Inflammatory macrophage treated with lipopolysaccharide for 1 hour (primary cell): ENCODE data around the gene SMAD3.
"Not testable (repeated sequence)": the region's sequence is repeated elsewhere in the genome, so short reads cannot be mapped to it uniquely, and the experiment has no call there.

Experiments
- DNase-seq, 2 donors: peaks; one replicate each; pipeline ENCODE4 v3.0.0-alpha.2; 2020 to 2022

The SMAD3 gene

DNA sequence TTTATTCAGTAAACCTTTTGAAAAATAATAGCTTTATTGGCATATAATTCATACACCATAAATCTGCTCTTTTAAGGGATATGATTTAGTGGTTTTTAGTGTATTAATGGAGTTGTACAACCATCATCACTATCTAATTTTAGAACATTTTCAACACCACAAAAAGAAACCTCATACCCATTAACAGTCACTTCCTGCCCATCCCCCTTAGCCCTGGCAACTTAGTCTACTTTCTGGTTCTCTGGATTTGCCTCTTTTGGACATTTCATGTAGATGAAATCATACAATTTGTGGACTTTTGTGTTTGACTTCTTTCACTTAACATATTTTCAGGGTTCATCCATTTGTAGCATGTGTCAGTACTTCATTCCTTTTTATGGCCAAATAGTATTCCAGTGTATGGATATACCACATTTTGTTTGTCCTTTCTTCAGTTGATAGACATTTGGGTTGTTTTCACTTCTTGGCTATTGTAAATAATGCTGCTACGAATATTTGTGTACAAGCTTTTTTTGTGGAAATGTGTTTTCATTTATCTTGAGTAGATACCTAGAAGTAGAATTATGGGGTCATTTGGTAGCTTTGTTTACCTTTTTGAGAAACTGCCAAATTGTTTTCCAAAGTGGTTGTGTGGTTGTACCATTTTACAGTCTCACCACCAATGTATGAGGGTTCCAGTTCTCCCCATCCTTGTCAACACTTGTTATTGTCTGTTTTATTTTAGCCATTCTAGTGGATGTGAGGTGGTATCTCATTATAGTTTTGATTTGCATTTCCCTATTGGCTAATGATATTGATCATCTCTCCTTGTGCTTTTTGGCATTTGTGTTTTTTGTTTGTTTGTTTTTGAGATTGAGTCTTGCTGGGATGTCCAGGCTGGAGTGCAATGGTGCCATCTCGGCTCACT is 45.8 kb downstream of the SMAD3 start:
- DNase-seq = no peak

DNA sequence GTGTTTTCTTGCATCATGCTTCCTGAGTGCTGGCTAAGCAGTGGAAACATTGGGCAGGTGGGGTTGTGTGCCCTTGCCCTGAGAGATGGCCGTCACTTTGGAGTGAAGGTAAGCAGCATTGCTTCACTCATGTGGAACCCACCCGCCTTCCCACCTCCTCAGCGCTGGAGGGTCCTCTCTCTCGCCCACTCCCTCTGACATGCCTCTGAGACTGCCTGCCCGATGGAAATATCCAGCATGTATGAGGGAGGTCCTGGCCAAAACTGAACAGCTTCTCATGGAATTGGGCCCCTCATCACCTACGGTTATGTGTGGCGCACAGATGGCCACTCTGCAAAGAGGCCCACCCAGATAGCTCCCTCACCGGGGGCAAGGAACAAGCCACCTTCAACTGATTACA is 48.6 kb downstream of the SMAD3 start:
- DNase-seq = no peak

DNA sequence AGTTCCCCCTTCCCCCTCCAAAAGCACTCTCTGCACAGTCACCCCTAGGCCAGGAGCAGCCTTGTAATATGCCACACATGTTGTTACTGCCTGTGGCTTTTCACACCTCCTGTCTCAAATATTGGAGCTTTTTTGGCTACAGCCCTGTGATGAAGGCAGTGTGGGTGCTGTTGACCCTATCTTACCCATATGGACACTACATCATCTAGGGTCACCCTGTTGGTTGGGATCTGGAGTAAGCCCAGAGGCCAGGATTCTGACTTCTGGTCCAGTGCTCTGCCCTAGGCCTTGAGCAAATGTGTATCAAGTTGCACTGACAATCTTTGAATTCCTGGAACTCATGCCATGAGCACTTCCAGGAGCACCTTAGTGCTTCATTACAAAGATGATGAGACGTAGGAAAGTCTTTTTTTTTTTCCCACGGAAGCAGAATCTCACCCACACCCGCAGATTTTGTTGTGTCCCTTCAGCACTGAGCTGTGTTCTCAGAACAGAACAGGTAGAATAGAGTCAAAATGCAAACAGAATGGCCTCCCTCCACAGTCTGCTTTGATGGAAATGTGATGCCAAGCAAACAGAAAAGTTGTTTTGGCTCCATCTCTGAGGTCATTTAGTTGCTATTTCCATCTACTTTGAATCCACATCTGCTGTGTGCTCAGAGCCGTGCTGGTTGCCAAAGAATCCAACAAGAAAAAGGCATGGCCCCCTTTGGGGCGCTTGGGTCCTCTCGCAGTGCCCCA is 49.6 kb downstream of the SMAD3 start:
- DNase-seq = no peak

DNA sequence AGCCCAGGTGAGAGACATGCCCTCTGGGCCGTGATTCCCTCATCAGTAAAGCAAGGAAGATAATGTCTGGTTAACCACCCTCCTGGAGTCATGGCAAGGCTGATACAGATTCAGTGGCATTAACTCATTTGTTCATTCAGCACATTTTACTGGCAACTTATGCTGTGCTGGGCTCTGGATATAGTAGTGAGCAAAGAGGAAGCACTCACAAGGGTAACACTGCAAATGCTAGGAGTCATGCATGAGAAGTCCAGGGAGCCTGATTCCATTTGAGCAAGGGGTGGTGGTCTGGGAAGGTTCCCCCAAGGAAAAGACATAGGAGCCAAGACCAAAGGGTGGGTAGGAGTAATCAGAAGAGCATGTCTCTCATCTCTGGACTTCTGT is 50.2 kb downstream of the SMAD3 start:
- no peak for DNase-seq

DNA sequence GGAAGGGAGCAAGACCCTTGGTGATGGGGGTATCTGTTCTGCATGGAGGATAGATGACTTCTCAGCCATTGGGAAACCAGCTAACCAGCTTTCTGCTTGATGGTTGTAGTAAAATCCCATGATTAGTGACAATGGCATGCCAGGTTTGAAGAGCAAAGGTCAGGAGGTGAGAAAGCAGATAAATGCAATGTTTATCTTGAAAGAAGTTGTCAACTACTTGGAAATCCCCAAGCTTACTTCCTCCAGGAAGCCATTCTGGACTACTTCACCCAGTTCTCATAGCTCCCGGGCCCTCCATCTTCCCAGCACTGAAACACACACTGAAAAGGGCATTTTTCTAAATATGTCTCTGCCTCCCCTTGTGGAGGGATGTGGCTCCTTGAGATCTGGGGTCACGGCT is 51.3 kb downstream of the SMAD3 start:
- peak; percentile 64 to 86 for DNase-seq

DNA sequence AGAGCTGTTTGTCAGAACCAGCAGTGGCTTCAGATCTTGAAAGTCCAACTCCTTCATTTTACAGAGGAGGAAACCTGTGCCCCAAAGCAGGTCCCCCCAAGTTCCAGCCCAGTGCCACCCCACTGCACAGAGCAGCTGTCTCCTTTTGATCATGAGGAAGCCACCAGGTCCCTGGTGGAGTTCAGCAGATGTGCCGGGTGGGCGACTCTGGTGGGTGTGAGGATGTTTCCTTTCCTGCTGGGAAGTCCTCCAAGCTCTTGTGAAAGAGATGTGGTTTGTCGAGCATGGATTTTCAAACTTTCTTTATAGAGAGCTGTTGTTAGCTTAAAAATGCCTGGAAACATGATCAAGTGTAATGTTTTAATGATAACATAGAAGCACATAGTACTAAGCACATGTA is 52.0 kb downstream of the SMAD3 start:
- peak; percentile 72 to 85 for DNase-seq

DNA sequence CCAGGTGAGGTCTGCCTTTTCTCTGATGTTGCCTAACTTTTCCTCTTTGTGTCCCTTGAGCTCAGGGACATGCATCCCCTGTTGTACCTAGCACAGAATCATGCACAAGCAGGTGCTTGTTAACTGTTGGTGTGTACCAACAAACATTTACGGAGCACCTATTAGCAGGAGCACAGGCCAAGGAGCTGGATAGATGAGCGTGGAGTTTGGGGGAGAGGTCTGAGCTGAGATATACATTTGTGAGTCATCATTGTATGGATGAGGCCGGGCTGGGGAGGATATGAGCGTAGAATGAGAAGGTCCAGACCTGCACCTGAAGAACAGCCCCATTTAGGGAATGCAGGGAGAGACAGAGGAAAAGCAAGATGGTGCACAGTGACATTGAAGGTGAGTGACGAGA is 53.4 kb downstream of the SMAD3 start:
- DNase-seq = no peak

DNA sequence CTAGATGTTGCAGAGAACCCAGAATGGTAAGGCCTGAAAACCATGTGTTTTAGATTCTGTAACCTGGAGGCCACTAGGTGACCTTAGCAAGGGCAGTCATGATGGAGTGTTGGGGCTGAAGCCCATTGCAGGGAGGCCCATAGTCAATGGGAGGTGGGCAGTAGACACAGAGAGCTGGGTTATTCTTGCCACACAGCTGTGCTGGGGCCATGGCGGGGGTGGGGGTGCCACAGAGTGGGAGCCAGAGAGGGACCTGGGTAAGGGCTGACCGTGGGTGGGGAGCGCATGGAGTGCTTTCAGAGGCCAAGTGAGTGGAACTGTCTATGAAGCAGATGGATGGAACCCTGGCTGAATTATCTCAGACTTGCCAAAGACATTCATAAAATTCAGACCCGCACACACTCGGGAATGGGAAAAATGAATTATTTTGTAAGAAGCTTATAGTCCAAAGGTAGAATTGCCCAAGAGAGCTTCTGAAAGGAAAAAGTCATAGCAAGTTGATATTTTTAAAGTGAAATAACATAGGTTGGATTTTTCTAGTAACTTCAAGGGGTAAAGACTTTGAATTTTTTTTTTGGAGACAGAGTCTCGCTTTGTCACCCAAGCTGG is 53.9 kb downstream of the SMAD3 start:
- no peak for DNase-seq

DNA sequence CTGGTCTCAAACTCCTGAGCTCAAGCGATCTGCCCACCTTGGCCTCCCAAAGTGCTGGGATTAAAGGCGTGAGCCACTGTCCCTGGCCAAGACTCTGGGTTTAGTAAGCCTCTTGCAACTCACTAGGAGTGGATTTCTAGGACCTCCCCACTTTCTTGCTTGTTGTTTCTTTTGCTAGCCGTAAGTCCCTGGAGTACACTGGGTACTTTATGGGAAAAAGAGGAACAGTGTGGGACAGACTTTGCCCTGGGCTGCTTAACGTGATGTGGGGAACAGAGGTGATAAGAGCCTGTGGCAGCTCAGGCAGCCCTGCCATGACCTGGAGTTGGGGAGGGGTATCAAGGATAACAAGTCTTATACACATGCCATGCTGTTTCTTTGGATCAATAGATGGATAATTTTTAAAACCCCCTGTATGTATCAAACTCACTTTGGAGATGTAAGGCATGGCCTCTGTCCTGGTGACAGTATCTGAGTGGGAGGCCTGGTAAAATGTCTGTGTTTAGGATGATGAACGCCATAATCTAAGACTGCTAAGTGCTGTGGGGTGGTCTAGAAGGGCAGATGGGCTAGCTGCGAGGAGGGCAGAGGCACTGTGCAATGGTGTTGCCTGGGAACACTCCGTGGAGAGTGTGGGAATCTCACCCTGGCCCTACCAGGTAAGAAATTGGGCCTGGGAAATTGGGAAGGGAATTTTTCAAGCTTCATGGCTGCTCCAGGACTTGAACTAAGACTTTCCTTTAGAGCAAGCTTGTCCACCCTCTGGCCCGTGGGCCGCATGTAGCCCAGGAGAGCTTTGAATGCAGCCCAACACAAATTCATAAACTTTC is 54.8 kb downstream of the SMAD3 start:
- no peak for DNase-seq

DNA sequence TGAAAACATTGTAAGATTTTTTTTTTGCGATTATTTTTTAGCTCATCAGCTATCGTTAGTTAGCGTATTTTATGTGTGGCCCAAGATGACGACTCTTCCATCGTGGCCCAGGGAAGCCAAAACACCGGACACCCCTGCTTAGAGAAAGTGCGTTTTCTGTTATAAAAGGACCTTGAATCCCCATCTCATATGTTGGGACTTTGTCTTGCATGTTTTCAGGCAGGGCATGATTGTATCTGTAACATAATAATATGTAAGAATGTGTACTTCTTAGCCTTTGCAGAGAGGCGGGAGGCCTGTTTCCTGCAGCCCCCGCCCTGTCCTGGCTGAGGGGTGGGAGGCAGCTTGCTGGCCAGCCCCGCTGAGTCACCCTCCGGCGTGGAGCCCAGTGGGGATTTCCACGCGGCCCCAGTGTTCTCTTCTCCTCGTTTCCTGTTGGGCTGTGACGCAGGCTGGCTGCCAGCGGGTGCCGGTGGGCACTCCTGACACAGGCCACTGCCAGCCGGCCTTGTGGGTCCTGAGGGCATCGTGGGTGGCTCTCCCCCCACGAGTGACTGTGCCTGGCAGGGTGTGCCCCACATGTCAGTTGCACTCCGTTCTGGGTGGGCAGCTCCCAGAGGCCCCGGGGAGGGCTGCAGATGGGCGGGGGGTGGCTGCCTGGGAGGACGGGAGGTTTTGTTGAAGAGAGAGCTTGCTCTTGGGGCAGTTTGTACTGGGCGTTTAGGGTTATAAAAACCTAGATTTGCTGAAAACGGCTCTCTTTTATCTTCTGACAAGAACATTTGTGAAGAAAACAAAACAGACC is 55.6 kb downstream of the SMAD3 start:
- peak; percentile 89 to 93 for DNase-seq

DNA sequence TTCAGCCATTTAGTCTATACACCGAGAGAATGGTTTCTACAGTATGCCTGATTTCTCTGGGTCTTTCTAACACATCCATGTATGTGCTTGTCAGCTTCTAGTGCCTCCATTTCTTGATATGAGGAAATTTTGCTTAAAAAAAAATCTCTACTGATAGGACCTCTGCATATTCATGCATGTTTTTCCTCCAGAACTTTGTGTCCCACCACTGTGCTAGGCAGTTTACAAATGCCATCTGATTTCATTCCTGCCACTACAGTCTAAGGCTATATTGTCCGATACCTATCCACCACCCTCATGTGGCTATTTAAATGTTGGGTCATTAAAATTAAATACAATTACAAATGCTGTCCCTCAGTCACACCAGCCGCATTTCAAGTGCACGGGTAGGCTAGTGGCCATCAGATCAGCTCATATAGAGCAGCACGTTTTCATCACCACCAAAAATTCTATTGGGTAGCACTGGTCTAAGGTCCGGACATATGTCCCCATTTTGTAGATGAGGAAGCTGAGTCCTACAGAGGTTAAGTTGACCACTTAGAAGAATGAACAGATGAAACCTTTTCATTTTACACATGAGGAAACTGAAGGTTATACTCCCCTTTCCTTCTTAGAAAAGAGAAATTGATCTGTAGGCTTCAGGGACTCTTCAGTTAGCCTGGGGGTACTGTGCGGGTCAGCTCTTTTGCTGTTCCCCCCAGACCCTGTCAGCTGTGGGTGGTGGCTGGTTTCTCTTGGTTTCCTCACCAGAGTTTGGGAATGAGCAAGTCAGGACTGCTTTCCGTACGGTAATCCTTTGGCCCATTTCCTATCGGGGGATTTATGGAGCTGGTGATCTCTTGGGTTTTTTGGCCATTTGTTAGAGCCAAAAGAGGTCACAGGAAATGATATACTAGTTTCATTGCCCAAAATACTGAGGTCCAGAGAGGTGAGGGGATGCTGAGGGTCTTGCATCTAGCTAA is 56.5 kb downstream of the SMAD3 start:
- DNase-seq = no peak

DNA sequence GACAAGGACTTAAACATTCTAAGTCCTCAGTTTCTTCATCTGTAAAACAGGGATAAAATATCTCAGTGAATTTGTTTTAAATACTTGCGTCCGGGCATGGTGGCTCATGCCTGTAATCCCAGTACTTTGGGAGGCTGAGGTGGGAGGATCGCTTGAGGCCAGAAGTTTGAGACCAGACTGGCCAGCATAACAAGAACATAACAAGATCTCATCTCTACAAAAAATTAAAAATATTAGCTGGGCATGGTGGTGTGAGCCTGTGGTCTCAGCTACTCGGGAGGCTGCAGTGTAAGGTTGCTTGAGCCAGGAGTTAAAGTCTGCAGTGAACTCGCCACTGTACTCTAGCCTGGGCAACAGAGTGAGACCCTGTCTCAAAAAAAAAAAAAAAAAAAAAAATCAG is 57.4 kb downstream of the SMAD3 start:
- not testable (repeated sequence) for DNase-seq

DNA sequence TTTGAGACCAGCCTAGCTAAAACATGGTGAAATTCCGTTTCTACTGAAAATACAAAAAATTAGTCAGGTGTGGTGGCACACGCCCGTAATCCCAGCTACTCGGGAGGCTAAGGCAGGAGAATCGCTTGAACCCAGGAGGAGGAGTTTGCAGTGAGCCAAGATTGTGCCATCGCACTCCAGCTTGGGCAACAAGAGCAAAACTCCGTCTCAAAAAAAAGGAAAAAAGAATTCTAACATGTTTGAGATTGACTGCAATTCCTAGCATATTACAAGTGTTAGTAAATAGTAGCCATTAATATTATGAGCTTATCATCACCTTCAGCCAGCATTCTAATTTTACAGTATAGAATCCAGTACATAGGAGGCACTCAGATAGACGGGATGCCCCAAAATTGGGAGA is 57.9 kb downstream of the SMAD3 start:
- not testable (repeated sequence) for DNase-seq

DNA sequence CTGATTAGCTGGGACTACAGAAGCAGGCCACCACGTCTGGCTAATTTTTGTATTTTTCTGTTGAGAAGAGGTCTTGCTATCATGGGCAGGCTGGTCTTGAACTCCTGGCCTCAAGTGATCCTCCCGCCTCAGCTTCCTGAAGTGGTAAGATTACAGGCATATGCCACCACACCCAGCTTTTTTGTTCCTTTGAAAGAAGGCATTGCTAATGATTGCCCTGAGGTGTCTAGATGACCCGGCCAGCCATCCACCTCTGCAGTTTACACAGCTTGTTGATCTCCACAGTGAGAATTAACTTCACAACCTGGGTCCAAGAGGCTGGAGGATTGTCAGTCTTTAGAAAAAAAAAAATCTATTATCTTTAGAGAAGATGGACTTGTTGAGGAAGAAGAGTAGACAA is 58.7 kb downstream of the SMAD3 start:
- DNase-seq = no peak

DNA sequence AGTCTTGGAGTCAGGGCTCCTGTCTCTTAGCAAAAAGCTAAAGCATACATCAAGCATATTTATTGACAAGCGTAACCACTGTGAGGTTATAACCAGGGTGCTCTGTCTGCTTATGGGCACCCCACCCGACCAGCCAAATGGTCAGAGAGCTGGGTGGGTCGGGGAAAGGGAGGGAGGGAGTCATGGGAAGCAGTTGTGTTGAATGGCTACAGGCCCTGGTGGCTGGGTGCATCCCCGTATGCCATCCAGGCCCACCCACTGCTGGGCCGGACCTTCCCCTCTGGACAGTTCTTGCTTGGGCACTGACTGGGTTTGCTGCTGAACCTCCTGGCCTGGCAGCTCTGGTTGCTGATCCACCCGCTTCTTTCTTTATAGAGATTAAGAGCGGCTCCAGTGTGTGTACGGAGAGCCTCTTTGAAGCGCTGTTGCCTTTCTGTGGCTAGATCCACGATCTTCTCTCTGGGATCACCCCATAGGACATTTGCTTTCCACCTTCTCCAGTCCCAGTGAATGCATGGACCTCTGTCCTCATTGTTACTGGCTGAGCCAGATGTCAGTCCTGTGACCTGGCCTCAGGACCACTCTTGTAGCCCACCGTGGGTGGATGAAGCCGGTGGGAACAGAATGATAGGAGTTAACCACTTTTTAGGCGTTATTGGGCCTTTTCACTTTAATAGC is 59.6 kb downstream of the SMAD3 start:
- no peak for DNase-seq

DNA sequence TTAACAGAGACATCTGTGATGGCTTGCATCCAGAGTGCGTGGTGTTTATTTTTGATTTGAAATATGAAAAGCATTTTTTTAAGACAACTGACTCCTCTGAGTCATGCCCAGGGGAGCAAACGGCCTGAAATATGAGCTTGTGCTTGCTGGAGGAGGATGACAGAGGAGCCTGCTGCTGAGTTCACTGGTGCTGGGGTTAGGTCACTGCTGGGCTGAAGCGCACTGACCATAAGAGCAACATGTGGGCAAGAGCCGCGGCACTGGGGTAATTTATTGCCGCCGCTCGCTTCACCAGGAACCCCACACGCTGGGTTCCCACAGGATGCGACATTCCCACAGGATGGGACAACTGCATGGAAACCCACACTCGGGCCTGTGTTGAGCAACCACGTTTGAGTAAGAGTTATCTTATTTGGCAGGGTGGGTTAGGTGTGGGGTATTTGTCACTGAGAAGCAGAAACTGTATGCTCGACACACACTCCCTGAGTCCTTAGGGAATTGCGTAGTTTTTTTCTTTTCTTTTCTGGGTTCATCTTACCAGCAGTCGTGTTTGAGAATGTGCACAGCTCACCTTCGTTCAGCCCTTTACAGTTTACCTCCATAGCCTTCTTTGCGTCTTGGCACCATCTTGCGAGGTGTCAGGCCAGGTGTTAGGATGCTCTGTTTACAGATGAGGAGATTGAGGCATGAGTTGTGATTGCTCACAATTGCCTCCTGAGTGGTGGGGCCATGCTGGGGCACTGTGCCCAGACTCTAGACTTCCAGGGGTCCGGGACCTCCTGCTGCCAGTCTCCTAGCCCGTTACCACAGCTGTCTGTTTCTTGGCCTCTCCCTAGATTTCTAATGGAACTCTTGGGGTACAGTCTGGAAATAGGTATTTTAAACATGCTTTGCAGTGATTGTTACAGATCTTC is 60.4 kb downstream of the SMAD3 start:
- no peak for DNase-seq

DNA sequence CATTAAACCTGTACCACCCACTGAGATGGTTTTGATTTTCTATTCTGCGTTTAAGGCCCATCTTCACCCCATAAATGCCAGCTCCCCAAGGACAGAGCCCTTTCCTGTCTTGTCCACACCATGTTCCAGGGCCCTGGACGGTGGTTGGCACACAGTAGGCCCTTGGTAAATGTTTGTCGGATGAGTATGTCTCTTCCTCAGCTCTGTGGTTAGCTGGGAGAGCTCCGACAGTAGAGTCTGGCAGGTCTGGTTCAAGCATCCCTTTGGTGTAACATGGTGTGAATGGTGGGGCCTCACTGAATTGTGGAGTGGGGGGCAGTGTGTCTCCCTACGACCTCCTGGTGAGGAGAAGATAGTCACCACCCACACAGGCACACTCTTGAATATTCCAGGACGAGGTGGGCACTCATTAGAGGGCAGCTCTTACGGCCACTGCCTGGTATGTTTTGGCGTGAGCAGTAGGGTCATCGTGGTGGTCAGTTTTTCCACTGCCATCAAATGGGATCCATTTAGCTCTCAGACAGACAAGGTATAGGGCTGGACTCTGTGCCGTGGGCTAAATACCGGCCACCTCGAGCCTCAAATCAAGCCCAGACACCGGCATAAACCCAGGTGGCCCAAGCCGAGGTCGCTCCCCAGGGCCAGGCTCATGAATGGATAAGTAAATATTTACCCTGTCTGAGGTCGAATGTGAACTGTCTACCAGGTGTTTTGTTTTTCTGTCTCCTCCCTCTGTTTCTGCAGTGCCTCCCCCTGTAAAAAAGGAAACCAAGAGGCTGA is 61.3 kb downstream of the SMAD3 start:
- DNase-seq = no peak

DNA sequence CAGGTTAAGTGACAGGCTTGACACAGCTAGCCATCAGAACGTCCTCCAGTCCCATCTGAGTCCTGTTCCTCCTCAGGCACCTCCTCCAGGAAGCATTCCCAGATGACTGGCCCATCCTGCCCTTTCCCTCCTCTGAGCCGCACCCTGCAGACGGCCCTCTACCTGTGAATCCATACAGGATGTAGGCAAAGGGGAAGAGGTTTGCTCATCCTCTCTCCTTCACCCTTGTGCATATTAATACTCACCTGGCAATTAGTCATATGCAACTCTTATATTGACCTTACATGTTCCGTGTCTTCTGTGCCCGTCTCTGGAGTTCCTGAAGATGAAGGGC is 61.9 kb downstream of the SMAD3 start:
- no peak for DNase-seq
